Cardiac muscle cell (in vitro differentiated cells and primary cell): Measurements from ENCODE around the gene PFAS. TPM values are rescaled to one million over a fixed set of nuclear protein-coding genes. Genes with fewer than 3 reads are reported as not detected.

Source experiments
- DNase-seq, 2 donors: peaks; one replicate each; pipeline versions ENCODE4 v3.0.0 to v3.0.0-alpha.2; 2010 to 2017; ENCODE audit warnings: low read depth in 1 of 2, low spot score in 1 of 2
- H3K27ac ChIP-seq: fragments of 200-600 bp; sonication (generic); 2 replicates; pipeline ENCODE4 v1.5.1; 2016
- H3K27me3 ChIP-seq: fragments of 200-600 bp; sonication (generic); 2 replicates; pipeline ENCODE4 v1.6.0; 2016; ENCODE audit warnings: control low read depth
- H3K36me3 ChIP-seq: fragments of 200-600 bp; sonication (generic); 2 replicates; pipeline ENCODE4 v1.5.1; 2016; ENCODE audit warnings: control low read depth
- H3K4me1 ChIP-seq: fragments of 200-600 bp; sonication (generic); 2 replicates; pipeline ENCODE4 v1.8.1; 2017; ENCODE audit warnings: low read depth, mild to moderate bottlenecking, mixed run types
- H3K4me3 ChIP-seq: fragments of 200-600 bp; sonication (generic); 2 replicates; pipeline ENCODE4 v1.5.1; 2016; ENCODE audit warnings: mild to moderate bottlenecking
- H3K9me3 ChIP-seq: fragments of 200-600 bp; sonication (generic); 2 replicates; pipeline ENCODE4 v1.5.1; 2017; ENCODE audit warnings: low read depth, mild to moderate bottlenecking, control low read depth
- polyA plus RNA-seq: library from polyadenylated mRNA; unstranded; fragments of >200 nt; fragmentation: Nextera tagmentation; extraction: Ambion mirVana; gene quantifications from 2 replicates; pipeline ENCODE4 v1.2.1, GENCODE V29; 2016
- total RNA-seq: library from RNA; depleted of rRNA; stranded (reverse); fragments of >200 nt; gene quantifications from 2 replicates; pipeline ENCODE4 v1.2.3, GENCODE V29; 2016
- TF ChIP-seq, protein P1 (sequence below): IDR thresholded peaks from 2 replicates; pipeline ENCODE4 v1.5.1; 2012; ENCODE audit warnings: low read depth, mild to moderate bottlenecking, low read length

Gene PFAS
- total and polyA plus RNA-seq, 2 experiments from 2014 or later = 48.2 to 62.5 TPM

DNA sequence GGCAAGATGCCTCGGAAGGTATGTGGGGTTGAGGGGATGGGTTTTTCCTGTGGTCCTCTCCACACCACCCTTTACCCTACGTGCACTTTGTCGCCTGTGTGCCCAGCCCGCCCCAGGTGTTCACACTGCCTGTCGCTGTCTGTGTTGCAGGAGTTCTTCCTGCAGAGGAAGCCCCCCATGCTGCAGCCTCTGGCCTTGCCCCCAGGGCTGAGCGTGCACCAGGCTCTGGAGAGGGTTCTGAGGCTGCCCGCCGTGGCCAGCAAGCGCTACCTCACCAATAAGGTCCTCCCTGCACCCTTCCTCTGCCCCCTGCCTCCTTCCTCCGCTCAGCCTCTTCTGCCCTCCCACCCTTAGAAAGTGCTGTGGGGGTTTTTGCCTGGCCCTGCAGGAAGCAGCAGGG is 15.2 kb downstream of the PFAS start:
- Histone ChIP-seq H3K9me3 (no peaks in the 10 kb centered on the region), H3K36me3 (peaks cover 47% of the 10 kb centered on the region), H3K4me3 (no peak overlapping the region), H3K4me1 (no peaks in the 10 kb centered on the region), H3K27me3 (no peaks in the 10 kb centered on the region), H3K27ac (no peak overlapping the region)
- no peak for DNase-seq
- TF ChIP-seq, protein P1, sequence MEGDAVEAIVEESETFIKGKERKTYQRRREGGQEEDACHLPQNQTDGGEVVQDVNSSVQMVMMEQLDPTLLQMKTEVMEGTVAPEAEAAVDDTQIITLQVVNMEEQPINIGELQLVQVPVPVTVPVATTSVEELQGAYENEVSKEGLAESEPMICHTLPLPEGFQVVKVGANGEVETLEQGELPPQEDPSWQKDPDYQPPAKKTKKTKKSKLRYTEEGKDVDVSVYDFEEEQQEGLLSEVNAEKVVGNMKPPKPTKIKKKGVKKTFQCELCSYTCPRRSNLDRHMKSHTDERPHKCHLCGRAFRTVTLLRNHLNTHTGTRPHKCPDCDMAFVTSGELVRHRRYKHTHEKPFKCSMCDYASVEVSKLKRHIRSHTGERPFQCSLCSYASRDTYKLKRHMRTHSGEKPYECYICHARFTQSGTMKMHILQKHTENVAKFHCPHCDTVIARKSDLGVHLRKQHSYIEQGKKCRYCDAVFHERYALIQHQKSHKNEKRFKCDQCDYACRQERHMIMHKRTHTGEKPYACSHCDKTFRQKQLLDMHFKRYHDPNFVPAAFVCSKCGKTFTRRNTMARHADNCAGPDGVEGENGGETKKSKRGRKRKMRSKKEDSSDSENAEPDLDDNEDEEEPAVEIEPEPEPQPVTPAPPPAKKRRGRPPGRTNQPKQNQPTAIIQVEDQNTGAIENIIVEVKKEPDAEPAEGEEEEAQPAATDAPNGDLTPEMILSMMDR = no peak

DNA sequence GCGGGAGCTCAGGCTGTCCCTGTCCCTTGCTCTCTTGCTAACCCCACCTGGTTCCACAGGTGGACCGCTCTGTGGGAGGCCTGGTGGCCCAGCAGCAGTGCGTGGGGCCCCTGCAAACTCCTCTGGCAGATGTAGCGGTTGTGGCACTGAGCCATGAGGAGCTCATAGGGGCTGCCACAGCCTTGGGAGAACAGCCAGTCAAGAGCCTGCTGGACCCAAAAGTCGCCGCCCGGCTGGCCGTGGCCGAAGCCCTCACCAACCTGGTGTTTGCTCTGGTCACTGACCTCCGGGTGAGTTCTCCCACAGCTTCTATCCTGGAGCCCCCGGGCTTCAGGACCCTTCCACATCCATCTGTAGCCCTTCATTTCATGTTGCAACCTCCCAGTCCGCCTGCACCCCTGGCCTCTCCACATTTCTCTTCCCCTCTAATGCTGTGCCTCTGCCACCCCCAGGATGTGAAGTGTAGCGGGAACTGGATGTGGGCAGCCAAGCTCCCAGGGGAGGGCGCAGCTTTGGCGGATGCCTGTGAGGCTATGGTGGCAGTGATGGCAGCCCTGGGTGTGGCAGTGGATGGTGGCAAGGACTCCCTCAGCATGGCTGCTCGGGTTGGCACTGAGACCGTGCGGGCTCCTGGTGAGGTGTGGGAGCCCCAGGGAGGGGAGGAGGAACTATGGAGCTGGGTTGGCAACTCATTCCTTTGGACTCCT is 15.9 kb downstream of the PFAS start:
- DNase-seq = no peak
- TF ChIP-seq, protein P1 = no peak
- H3K9me3 ChIP-seq = no peaks in the 10 kb centered on the region
- H3K36me3 ChIP-seq = peaks cover 42% of the 10 kb centered on the region
- no peaks in the 10 kb centered on the region for H3K27me3 ChIP-seq
- no peaks in the 10 kb centered on the region for H3K4me1 ChIP-seq
- H3K4me3 ChIP-seq = no peak overlapping the region
- H3K27ac ChIP-seq = no peak overlapping the region

DNA sequence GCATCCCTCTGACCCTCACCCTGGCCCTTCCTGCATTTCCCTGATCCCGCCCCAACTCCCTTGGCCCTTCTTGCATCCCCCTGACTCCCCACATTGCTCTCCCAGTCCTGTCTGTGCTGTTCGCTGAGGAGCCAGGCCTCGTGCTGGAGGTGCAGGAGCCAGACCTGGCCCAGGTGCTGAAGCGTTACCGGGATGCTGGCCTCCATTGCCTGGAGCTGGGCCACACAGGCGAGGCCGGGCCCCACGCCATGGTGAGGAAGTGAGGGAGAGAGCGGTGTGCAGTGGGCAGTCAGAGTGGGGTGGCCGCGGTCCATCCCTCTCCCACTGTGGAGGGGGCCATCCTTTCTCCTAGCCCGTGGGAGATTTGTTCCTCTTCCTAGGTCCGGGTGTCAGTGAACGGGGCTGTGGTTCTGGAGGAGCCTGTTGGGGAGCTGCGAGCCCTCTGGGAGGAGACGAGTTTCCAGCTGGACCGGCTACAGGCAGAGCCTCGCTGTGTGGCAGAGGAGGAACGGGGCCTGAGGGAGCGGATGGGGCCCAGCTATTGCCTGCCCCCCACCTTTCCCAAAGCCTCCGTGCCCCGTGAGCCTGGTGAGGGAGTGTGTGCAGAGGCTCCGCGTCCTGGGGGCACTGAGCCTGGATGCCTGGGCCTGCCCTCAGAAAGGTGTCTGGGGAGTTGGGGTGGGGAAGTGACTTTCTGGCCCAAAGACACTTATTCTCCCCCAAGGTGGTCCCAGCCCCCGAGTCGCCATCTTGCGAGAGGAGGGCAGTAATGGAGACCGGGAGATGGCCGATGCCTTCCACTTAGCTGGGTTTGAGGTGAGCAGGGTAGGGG is 17.8 kb downstream of the PFAS start:
- DNase-seq = no peak
- Histone ChIP-seq H3K27me3 (no peaks in the 10 kb centered on the region), H3K27ac (no peak overlapping the region), H3K9me3 (no peaks in the 10 kb centered on the region), H3K36me3 (peaks cover 42% of the 10 kb centered on the region), H3K4me1 (no peaks in the 10 kb centered on the region), H3K4me3 (no peak overlapping the region)
- TF ChIP-seq, protein P1 = no peak

DNA sequence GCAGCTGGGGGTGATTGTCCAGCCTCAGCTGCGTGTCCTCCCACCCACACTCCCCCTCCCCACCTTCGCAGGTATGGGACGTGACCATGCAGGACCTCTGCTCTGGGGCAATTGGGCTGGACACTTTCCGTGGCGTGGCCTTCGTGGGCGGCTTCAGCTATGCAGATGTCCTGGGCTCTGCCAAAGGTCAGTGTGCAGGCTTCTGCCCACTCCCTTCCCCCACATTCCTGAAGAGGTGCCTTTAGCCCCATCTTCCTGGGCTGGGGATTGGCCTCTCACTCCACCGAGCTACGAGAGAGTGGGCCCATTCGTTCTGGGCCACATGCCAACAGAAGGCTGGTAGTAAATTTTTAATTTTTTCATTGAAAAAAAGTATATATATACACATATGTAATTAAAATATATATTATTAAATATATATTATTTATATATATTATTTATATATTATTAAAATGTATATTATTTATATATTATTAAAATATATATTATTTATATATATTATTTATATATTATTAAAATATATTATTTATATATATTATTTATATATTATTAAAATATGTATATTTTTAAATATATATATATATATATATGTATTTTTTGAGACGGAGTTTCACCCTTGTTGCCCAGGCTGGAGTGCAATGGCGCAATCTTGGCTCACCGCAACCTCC is 18.5 kb downstream of the PFAS start:
- TF ChIP-seq, protein P1 = no peak
- Histone ChIP-seq H3K4me3 (no peak overlapping the region), H3K27ac (no peak overlapping the region), H3K9me3 (no peaks in the 10 kb centered on the region), H3K27me3 (no peaks in the 10 kb centered on the region), H3K4me1 (no peaks in the 10 kb centered on the region), H3K36me3 (peaks cover 39% of the 10 kb centered on the region)
- no peak for DNase-seq

DNA sequence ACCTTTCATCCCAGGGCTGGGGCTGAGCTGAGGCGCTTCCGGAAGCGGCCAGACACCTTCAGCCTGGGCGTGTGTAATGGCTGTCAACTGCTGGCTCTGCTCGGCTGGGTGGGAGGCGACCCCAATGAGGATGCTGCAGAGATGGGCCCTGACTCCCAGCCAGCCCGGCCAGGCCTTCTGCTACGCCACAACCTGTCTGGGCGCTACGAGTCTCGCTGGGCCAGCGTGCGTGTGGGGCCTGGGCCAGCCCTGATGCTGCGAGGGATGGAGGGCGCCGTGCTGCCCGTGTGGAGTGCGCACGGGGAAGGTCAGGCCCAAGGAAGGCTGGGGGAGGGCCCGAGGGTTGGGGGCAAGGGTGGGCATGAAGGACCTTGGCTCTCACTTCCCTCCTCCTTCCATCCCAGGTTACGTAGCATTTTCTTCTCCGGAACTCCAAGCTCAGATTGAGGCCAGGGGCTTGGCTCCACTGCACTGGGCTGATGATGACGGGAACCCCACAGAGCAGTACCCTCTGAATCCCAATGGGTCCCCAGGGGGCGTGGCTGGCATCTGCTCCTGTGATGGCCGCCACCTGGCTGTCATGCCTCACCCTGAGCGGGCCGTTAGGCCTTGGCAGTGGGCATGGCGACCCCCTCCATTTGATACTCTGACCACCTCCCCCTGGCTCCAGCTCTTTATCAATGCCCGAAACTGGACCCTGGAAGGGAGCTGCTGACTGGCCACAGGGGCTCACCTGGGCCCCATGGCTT is 19.6 kb downstream of the PFAS start:
- no peaks in the 10 kb centered on the region for H3K27me3 ChIP-seq
- no peaks in the 10 kb centered on the region for H3K4me1 ChIP-seq
- peaks cover 29% of the 10 kb centered on the region for H3K36me3 ChIP-seq
- H3K27ac ChIP-seq = no peak overlapping the region
- no peaks in the 10 kb centered on the region for H3K9me3 ChIP-seq
- no peak for DNase-seq
- TF ChIP-seq, protein P1 = no peak
- no peak overlapping the region for H3K4me3 ChIP-seq
